Mesothelial cell of epicardium (in vitro differentiated cells): Measurements from ENCODE around the gene DMD. TPM values are rescaled to one million over a fixed set of nuclear protein-coding genes. Genes with fewer than 3 reads are reported as not detected.

Source experiments
- DNase-seq, 2 experiments: peaks; one replicate each; pipeline ENCODE4 v3.0.0; 2021; ENCODE audit warnings: low spot score in 2 of 2; ENCODE audit not compliant: unreplicated experiment in 2 of 2
- H3K27ac Mint-ChIP-seq: 2 replicates; pipeline ENCODE4 v1.8.0; 2021; ENCODE audit warnings: mixed read lengths
- H3K27me3 Mint-ChIP-seq: 2 replicates; pipeline ENCODE4 v1.8.0; 2021; ENCODE audit warnings: low read depth, mixed read lengths
- H3K36me3 Mint-ChIP-seq: 2 replicates; pipeline ENCODE4 v1.8.0; 2021; ENCODE audit warnings: mixed read lengths
- H3K4me1 Mint-ChIP-seq: 2 replicates; pipeline ENCODE4 v1.8.0; 2021; ENCODE audit warnings: mixed read lengths
- H3K4me3 Mint-ChIP-seq: 2 replicates; pipeline ENCODE4 v1.8.0; 2021; ENCODE audit warnings: mild to moderate bottlenecking, moderate library complexity, mixed read lengths
- H3K9me3 Mint-ChIP-seq: 2 replicates; pipeline ENCODE4 v1.8.0; 2021; ENCODE audit warnings: mixed read lengths
- CTCF ChIP-seq: fragments of 200-600 bp; sonication (generic); IDR thresholded peaks from one replicate; pipeline ENCODE4 v1.5.0; 2021; ENCODE audit warnings: antibody characterized with exemption; ENCODE audit not compliant: unreplicated experiment
- total RNA-seq: library from RNA; stranded (reverse); gene quantifications from 3 replicates; pipeline ENCODE4 v1.2.1, GENCODE V29; 2021

Gene DMD
- total RNA-seq, 1 donor from 2014 or later, result 79.4 TPM

DNA sequence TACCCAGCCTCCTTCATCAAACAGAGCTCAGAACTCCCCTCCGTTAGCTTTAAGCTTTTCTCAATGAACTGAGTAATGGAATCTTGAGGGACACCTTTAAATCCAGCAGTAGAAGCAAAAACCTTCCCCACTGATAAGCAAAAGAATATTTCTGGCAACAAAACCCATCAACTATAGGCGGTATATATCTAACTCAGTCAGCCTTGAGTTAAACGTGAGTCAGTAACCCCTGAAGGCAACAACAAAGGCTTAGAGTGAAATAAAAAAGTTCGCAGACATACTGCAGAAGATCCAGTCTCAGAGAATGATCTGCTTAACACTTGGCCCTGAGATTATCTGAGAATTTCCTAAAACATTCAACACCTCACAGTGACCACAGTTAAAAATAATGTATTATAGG, 77.2 kb downstream of the DMD start:
- no peaks in the 10 kb centered on the region for H3K27me3 Mint-ChIP-seq
- peak overlapping the region; percentile 84 for H3K27ac Mint-ChIP-seq
- DNase-seq, result no peak
- peak overlapping the region; percentile 11 for H3K4me3 Mint-ChIP-seq
- peaks cover 4% of the 10 kb centered on the region for H3K36me3 Mint-ChIP-seq
- H3K4me1 Mint-ChIP-seq, result peaks cover 59% of the 10 kb centered on the region
- H3K9me3 Mint-ChIP-seq, result peaks cover 8% of the 10 kb centered on the region
- no peak for TF ChIP-seq CTCF

DNA sequence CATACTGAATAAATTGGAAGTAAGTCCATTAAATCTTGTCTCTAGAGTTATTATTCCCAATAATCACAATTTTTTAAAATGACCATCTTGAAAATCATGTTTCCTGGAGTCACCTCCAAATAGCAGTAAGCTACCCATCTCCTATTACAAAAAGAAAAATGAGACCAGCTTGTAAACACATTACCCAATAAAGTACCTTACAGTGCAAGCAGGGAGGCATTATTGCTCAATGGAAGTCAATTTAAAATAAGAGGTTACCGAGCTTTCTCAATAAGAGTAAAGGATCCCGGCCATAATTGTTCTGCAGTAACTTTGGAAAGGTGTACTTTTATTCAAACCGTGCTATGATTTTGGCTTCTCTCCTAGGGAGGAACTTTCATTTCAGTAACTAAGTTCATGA, 78.0 kb downstream of the DMD start:
- peaks cover 62% of the 10 kb centered on the region for H3K4me1 Mint-ChIP-seq
- no peak for TF ChIP-seq CTCF
- H3K36me3 Mint-ChIP-seq, result peaks cover 4% of the 10 kb centered on the region
- no peak for DNase-seq
- H3K4me3 Mint-ChIP-seq, result no peak overlapping the region
- peaks cover 8% of the 10 kb centered on the region for H3K9me3 Mint-ChIP-seq
- no peaks in the 10 kb centered on the region for H3K27me3 Mint-ChIP-seq
- H3K27ac Mint-ChIP-seq, result peak overlapping the region; percentile 84

DNA sequence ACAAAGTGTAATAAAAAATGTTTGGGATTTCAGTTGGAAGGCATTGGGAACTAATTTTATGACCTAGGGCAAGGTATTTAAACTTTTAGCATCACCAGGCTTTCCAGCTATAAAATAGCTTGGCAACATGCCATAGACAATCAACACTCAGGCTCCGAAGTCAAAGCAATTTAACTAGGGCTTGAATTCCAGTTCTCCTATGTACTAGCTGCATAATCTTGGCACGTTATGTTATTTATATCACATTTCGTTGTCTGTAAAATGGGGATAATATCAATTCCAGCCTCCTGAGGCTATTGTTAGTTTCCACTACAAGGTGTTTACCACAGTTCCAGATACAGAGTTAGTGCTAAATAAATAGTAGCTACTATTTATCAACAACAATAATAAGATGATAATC, 78.8 kb downstream of the DMD start:
- Mint-ChIP-seq H3K36me3 (peaks cover 4% of the 10 kb centered on the region), H3K4me1 (peaks cover 68% of the 10 kb centered on the region), H3K4me3 (no peak overlapping the region), H3K9me3 (peaks cover 8% of the 10 kb centered on the region), H3K27ac (peak overlapping the region; percentile 79), H3K27me3 (no peaks in the 10 kb centered on the region)
- TF ChIP-seq CTCF, result no peak
- DNase-seq, result no peak

DNA sequence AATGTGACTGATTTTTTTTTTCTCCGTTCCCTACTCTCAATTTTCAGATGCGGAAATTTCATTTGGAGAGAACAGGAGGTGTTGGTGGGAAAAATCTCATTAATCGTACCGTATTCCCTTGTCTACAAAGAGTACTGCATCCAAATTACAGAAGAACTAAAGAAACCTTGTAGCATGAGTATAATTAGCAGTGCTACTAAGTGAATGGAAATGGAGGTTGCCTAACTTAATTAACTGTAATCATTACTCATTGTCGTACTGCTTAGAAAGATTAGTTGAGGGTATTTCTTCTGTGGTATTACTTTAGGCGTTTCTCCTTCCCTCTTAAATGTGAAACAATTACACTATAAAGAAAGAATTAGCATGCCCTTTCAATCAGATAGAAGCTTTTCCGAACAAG, 81.7 kb downstream of the DMD start:
- H3K4me3 Mint-ChIP-seq, result no peak overlapping the region
- H3K9me3 Mint-ChIP-seq, result no peaks in the 10 kb centered on the region
- peaks cover 74% of the 10 kb centered on the region for H3K4me1 Mint-ChIP-seq
- H3K27me3 Mint-ChIP-seq, result no peaks in the 10 kb centered on the region
- TF ChIP-seq CTCF, result no peak
- H3K36me3 Mint-ChIP-seq, result no peaks in the 10 kb centered on the region
- H3K27ac Mint-ChIP-seq, result peak overlapping the region; percentile 50
- no peak for DNase-seq

DNA sequence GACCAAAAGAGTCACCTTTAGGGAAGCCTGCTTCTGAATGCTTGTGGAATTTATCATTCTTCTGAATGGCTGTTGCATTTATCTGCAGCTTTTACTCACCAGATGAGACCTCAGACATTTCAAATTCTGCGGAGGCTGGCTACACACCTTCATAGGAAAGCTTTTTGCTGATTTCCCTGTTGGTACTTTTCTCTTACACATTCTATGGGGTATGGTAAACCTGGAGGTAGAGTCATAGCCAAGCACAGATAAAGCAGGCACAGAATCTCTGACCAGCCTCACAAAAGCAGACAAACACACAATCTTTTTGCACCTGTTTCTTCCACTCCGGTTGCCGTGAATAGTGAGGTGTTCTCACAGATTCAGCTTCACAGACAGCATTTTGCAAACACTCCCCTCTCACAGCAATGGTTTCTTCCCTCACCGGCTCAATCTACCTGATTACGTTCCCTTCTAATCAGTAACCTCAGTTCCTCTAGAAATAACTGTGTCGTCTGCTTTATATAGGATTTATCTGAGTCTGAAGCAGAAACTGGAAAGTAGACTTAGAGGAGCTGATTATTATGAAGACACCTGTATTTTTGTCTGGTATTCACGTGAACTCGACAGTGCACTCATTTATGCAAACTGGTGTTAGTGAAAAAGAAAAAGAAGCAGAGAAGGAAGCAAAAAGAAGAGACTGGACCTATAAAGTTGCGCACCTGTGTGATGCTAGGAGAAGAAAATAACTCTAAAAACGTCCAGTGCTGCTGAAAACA, 83.1 kb downstream of the DMD start:
- Mint-ChIP-seq H3K27ac (peak overlapping the region; percentile 34), H3K4me1 (peaks cover 61% of the 10 kb centered on the region), H3K27me3 (no peaks in the 10 kb centered on the region), H3K4me3 (peak overlapping the region; percentile 47), H3K36me3 (no peaks in the 10 kb centered on the region), H3K9me3 (no peaks in the 10 kb centered on the region)
- no peak for DNase-seq
- no peak for TF ChIP-seq CTCF
